Adrenal gland (tissue), 12 donors: ENCODE measurements around the gene NR5A1. TPM values are rescaled to one million over a fixed set of nuclear protein-coding genes. Genes with fewer than 3 reads are reported as not detected.

Experiments used
- DNase-seq, 7 donors: peaks; one replicate each; pipeline ENCODE4 v3.0.0-alpha.2; 2019 to 2020
- H3K27ac ChIP-seq, 5 donors: fragments of 200-600 bp; sonication (generic) in 4 of 5; 1 replicate in 3 of 5; 2 replicates in 2 of 5; pipeline versions ENCODE4 v1.5.1 to v1.8.0; 2016 to 2020; ENCODE audit warnings: mild to moderate bottlenecking in 1 of 5
- H3K27me3 ChIP-seq: fragments of 200-600 bp; 2 replicates; pipeline ENCODE4 v1.8.0; 2021
- H3K36me3 ChIP-seq, 2 donors: fragments of 200-600 bp; replicated peaks in 1 of 2; 1 replicate in 1 of 2; 2 replicates in 1 of 2; pipeline versions ENCODE4 v1.5.1 to v1.8.0; 2018 to 2022
- H3K4me1 ChIP-seq, 2 donors: fragments of 200-600 bp; replicated peaks in 1 of 2; 1 replicate in 1 of 2; 2 replicates in 1 of 2; pipeline versions ENCODE4 v1.5.1 to v1.8.0; 2018 to 2021
- H3K4me3 ChIP-seq, 4 donors: fragments of 200-600 bp; sonication (generic) in 3 of 4; one replicate each; pipeline ENCODE4 v1.5.1; 2016 to 2018
- H3K9me3 ChIP-seq, 3 donors: fragments of 200-600 bp; sonication (generic) in 1 of 3; replicated peaks in 1 of 3; 1 replicate in 2 of 3; 2 replicates in 1 of 3; pipeline versions ENCODE4 v1.5.1 to v1.8.0; 2016 to 2021
- CTCF ChIP-seq, 6 experiments: fragments of 450-650 bp in 4 of 6; fragments of 200-600 bp in 2 of 6; sonication (generic) in 1 of 6; IDR thresholded peaks; 1 replicate in 5 of 6; 2 replicates in 1 of 6; pipeline versions ENCODE4 v1.5.1 to v1.8.0; 2016 to 2021; ENCODE audit warnings: antibody characterized with exemption in 6 of 6, mild to moderate bottlenecking in 2 of 6, moderate library complexity in 1 of 6
- POLR2A ChIP-seq, 2 donors: fragments of 450-650 bp; IDR thresholded peaks; one replicate each; pipeline ENCODE4 v1.6.1; 2017; ENCODE audit warnings: antibody characterized with exemption in 2 of 2, mild to moderate bottlenecking in 2 of 2, moderate library complexity in 1 of 2
- WGBS, 4 donors: extraction: QIAGEN DNeasy Blood & Tissue Kit in 2 of 4; methylation state at CpG; one replicate each; pipeline versions ENCODE4 v1.1.5 to v1.1.7; 2013 to 2017; 5-methylcytosine and 5-hydroxymethylcytosine counted together
- intact Hi-C, 2 donors: fragments of 100-400 bp; cut with DNase I; formaldehyde crosslinking; loops; one replicate each; pipeline versions ENCODE4 v1.14.1 to v1.15.0; 2022 to 2023
- polyA plus RNA-seq, 3 donors: library from polyadenylated mRNA; stranded (reverse); fragments of 200-250 nt in 2 of 3; fragments of 350-450 nt in 1 of 3; fragmentation: Illumina TruSeq in 1 of 3; extraction: RNeasy Lipid Tissue Mini Kit (QIAGEN cat#74804) in 1 of 3; gene quantifications; one replicate each; pipeline ENCODE4 v1.2.3, GENCODE V29; 2013 to 2014
- total RNA-seq, 9 donors: library from RNA; depleted of rRNA in 4 of 9; stranded (reverse); fragments of >200 nt in 4 of 9; fragments of 120-200 nt in 1 of 9; fragmentation: NEBNext Ultra II Directional in 1 of 9; extraction: Animal tissue kit (Norgen Biotek cat#: 25700) in 1 of 9; gene quantifications; one replicate each; pipeline versions ENCODE4 v1.1.0 to v1.2.4, GENCODE V29; 2013 to 2023
- donor health status: healthy with polysubstance abuse.
- donor health status: Bipolar disorder and iron deficiency.
- donor health status: DM: yes; HTN: yes; CAD: no.
- donor health status: DM: no; HTN: no; CAD: no.
- donor health status: DM: no; HTN: no; CAD: no.
- donor health status: DM: yes; HTN: yes; CAD: no.

The NR5A1 gene
- total and polyA plus RNA-seq, 12 donors = 110 to 637 (median 216) TPM

- TF ChIP-seq CTCF (IDR thresholded peaks at IDR 0.05) (no peak), POLR2A (IDR thresholded peaks at IDR 0.05) (no peak)
- intact Hi-C loops = loop anchor here in 1 of 2 donors (5.0 kb wide), 1 partner anchor 57 kb away; no protein-coding TSS in a partner anchor
- peaks cover 8 to 14% of the 10 kb centered on the region in 2 donors for H3K4me1 ChIP-seq
- WGBS, 4 donors = 66 to 89% (median 76%) methylated on average over 5 to 16 of the region's 16 CpGs
- H3K27ac ChIP-seq = no peak overlapping the region
- H3K27me3 ChIP-seq = peaks cover 7% of the 10 kb centered on the region
- peak in 2 of 7 donors; percentile 13 to 35 for DNase-seq
- H3K36me3 ChIP-seq = no peaks in the 10 kb centered on the region
- H3K4me3 ChIP-seq = no peak overlapping the region
- H3K9me3 ChIP-seq = no peaks in the 10 kb centered on the region
Observed at GRCh38 chr9:124479371-124479770, 27.8 kb downstream of the NR5A1 start.

DNA sequence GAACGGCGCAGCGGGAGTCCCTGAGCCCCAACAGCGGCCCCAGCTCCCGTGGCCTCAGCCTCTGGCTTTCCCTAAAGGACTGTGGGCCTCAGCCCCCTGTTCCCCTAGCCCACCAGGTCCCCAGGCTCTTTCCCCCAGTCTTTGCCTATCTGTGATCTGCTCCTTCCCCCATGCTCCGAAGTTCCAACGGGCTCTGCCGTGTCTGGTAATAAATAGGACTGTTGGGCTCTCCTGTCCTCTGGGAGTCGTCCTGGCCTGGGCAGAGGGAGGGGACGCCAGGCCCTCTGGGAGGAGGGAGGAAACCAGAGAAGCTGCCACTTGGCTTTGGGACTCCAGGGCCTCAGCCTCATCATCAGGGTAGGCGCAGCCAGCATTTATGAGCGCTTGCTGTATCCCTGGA, 28.8 kb downstream of the NR5A1 start:
- Histone ChIP-seq H3K36me3 (no peaks in the 10 kb centered on the region), H3K9me3 (no peaks in the 10 kb centered on the region), H3K4me3 (no peak overlapping the region), H3K27me3 (peaks cover 7% of the 10 kb centered on the region), H3K27ac (no peak overlapping the region), H3K4me1 (peaks cover 8 to 14% of the 10 kb centered on the region in 2 donors)
- TF ChIP-seq CTCF (IDR thresholded peaks at IDR 0.05) (no peak), POLR2A (IDR thresholded peaks at IDR 0.05) (no peak)
- intact Hi-C loops = loop anchor here in 1 of 2 donors (5.0 kb wide), 1 partner anchor 56 kb away; no protein-coding TSS in a partner anchor
- DNase-seq = peak in 2 of 7 donors; percentile 47
- 38 to 48% (median 43%) methylated on average over 9 to 12 of the region's 12 CpGs for WGBS, 4 donors

GRCh38 chr9:124477648-124478285, 29.4 kb downstream of the NR5A1 start:
- H3K9me3 ChIP-seq = no peaks in the 10 kb centered on the region
- H3K27me3 ChIP-seq = peaks cover 7% of the 10 kb centered on the region
- no peak for TF ChIP-seq CTCF (IDR thresholded peaks at IDR 0.05)
- no peak for TF ChIP-seq POLR2A (IDR thresholded peaks at IDR 0.05)
- no peaks in the 10 kb centered on the region for H3K36me3 ChIP-seq
- intact Hi-C loops = loop anchor here in 1 of 2 donors (5.0 kb wide), 1 partner anchor 55 kb away; no protein-coding TSS in a partner anchor
- no peak overlapping the region for H3K27ac ChIP-seq
- peaks cover 8 to 14% of the 10 kb centered on the region in 2 donors for H3K4me1 ChIP-seq
- 5 to 60% (median 6%) methylated on average over 1 to 48 of the region's 53 CpGs for WGBS, 4 donors
- peak in 2 of 7 donors; percentile 16 to 26 for DNase-seq
- peak overlapping the region in 1 of 4 donors; percentile 30 for H3K4me3 ChIP-seq

- Histone ChIP-seq H3K4me3 (peak overlapping the region in 1 of 4 donors; percentile 30), H3K27ac (no peak overlapping the region), H3K27me3 (peaks cover 7% of the 10 kb centered on the region), H3K4me1 (peaks cover 8 to 14% of the 10 kb centered on the region in 2 donors), H3K9me3 (no peaks in the 10 kb centered on the region), H3K36me3 (no peaks in the 10 kb centered on the region)
- peak in 1 of 7 donors; percentile 26 for DNase-seq
- WGBS, 4 donors = 44 to 50% (median 44%) methylated on average over 2 to 19 of the region's 19 CpGs; no CpG with 5 or more reads in 1 of the 4 donors
- TF ChIP-seq CTCF (IDR thresholded peaks at IDR 0.05) = no peak
- intact Hi-C loops = loop anchor here in 1 of 2 donors (5.0 kb wide), 1 partner anchor 55 kb away; no protein-coding TSS in a partner anchor
Observed at GRCh38 chr9:124477211-124477647, 30.0 kb downstream of the NR5A1 start.
